ENCODE data around the gene RNASEH1. TPM values are rescaled to one million over a fixed set of nuclear protein-coding genes. Genes with fewer than 3 reads are reported as not detected.

RNASEH1 gene
- total RNA-seq, 1 experiment from 2014 or later, result 42.0 TPM

DNA sequence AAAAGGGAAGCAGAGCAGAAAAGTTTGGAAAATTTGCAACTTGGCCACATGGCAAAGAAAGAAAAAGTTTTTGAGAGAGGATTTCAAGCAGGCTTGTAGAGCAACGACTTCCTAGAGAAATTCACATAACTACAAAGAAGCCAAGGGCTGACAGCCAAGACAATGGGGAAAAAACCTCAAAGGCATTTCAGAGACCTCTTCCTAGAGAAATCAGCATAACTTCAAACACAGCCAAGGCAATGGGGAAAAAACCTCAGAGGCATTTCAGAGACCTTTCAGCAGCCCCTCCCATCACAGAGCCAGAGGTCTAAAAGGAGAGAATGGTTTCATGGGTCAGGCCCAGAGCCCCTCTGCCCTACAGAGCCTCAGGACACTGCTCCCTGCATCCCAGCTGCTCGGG is 46.0 kb downstream of the RNASEH1 start:
- peak; percentile 26 for DNase-seq
- Mint-ChIP-seq H3K36me3 (ENCODE audit: insufficient read depth in 1 of 3, low read depth in 3 of 3) (peaks cover 23 to 48% (median 42%) of the 10 kb centered on the region in 3 experiments), H3K27ac (no peak overlapping the region)

More for the DNA sequence above, 46.0 kb downstream of the RNASEH1 start:
- no peak overlapping the region for H2BK20ac ChIP-seq (ENCODE audit: low read depth, low read length, poor library complexity, severe bottlenecking)
- no peaks in the 10 kb centered on the region for H3K27me3 ChIP-seq (ENCODE audit: insufficient read depth, low read length)
- no peak overlapping the region for H3K56ac ChIP-seq (ENCODE audit: insufficient read length, low read depth, low read length)
- H2BK5ac ChIP-seq (ENCODE audit: insufficient read length, low read length), result no peak overlapping the region
- H3K27ac ChIP-seq (ENCODE audit: insufficient read length, low read depth, low read length), result no peak overlapping the region
- no peak overlapping the region for H3K18ac ChIP-seq (ENCODE audit: insufficient read length, low read depth, low read length)
- H3K23me2 ChIP-seq (ENCODE audit: insufficient read length, low read depth, low read length, poor library complexity, severe bottlenecking), result no peaks in the 10 kb centered on the region
- H3K4me1 ChIP-seq (ENCODE audit: insufficient read depth, low read length), result no peaks in the 10 kb centered on the region; the same call in 1 of the 2 replicates
- WGBS (ENCODE audit: extremely low coverage, insufficient read length, low lambda C conversion rate), result no CpG with 5 or more reads among the region's 2 CpGs
- H2BK120ac ChIP-seq (ENCODE audit: low read depth, low read length, poor library complexity, severe bottlenecking), result no peak overlapping the region
- H2BK12ac ChIP-seq (ENCODE audit: insufficient read length, low read depth, low read length), result no peak overlapping the region
- Mint-ChIP-seq H3K4me3 (no peak overlapping the region), H3K9me3 (peaks cover 9 to 11% of the 10 kb centered on the region in 2 experiments; a peak in 4 of 5 replicates), H3K27me3 (ENCODE audit: low read depth) (no peaks in the 10 kb centered on the region; the same call in 1 of the 2 replicates), H3K4me1 (no peaks in the 10 kb centered on the region)
- no peak overlapping the region for H3K23ac ChIP-seq (ENCODE audit: insufficient read length, low read depth, low read length)
- H4K20me1 ChIP-seq (ENCODE audit: control insufficient read depth, insufficient read depth, insufficient read length), result no peaks in the 10 kb centered on the region
- H4K91ac ChIP-seq (ENCODE audit: insufficient read length, low read depth, low read length), result no peak overlapping the region
- H3T11ph ChIP-seq (ENCODE audit: low read length), result no peak overlapping the region
- H3K9me3 ChIP-seq (ENCODE audit: control insufficient read depth, low read depth, low read length), result no peaks in the 10 kb centered on the region
- no peak overlapping the region for H3K9ac ChIP-seq (ENCODE audit: extremely low read depth, insufficient read length, low read length)
- H3K4ac ChIP-seq (ENCODE audit: low read depth, low read length), result no peak overlapping the region
- no peak overlapping the region for H4K8ac ChIP-seq (replicated peaks; ENCODE audit: insufficient read length, low read depth, low read length)
- TF ChIP-seq, protein P1, sequence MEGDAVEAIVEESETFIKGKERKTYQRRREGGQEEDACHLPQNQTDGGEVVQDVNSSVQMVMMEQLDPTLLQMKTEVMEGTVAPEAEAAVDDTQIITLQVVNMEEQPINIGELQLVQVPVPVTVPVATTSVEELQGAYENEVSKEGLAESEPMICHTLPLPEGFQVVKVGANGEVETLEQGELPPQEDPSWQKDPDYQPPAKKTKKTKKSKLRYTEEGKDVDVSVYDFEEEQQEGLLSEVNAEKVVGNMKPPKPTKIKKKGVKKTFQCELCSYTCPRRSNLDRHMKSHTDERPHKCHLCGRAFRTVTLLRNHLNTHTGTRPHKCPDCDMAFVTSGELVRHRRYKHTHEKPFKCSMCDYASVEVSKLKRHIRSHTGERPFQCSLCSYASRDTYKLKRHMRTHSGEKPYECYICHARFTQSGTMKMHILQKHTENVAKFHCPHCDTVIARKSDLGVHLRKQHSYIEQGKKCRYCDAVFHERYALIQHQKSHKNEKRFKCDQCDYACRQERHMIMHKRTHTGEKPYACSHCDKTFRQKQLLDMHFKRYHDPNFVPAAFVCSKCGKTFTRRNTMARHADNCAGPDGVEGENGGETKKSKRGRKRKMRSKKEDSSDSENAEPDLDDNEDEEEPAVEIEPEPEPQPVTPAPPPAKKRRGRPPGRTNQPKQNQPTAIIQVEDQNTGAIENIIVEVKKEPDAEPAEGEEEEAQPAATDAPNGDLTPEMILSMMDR (conservative IDR thresholded peaks at IDR 0.05), result no peak
- no peak overlapping the region for H2BK15ac ChIP-seq (ENCODE audit: low read depth, low read length)
- no peak overlapping the region for H3K14ac ChIP-seq (ENCODE audit: insufficient read depth, low read length)
- H2AK5ac ChIP-seq (ENCODE audit: insufficient read length, low read length), result no peak overlapping the region
- no peak overlapping the region for H4K5ac ChIP-seq (ENCODE audit: insufficient read length, low read depth, low read length)
- H3K79me2 ChIP-seq (ENCODE audit: insufficient read depth, low read length), result no peaks in the 10 kb centered on the region
- no peaks in the 10 kb centered on the region for H3K79me1 ChIP-seq (ENCODE audit: insufficient read depth, low read depth, low read length, poor library complexity, severe bottlenecking)
- no peak overlapping the region for H2AFZ ChIP-seq (ENCODE audit: low read length)
- H3K4me2 ChIP-seq (ENCODE audit: insufficient read depth, insufficient read length, low read length), result no peak overlapping the region
